A673 (cell line): ENCODE results near the gene PARD6A.

Experiments used
- CTCF ChIP-seq: fragments of 300-800, 200-600 bp; sonication (generic); conservative IDR thresholded peaks from 2 replicates; pipeline ENCODE4 v1.5.1; 2017; ENCODE audit warnings: low read depth, mild to moderate bottlenecking, antibody characterized with exemption, low read length, moderate library complexity, mixed read lengths
- EZH2 ChIP-seq: fragments of 200-600 bp; sonication (generic); IDR thresholded peaks from 2 replicates; pipeline ENCODE4 v1.6.1; 2017; ENCODE audit warnings: borderline replicate concordance, low read depth, mild to moderate bottlenecking, mixed read lengths, antibody characterized with exemption, low read length; ENCODE audit not compliant: poor library complexity, severe bottlenecking

DNA sequence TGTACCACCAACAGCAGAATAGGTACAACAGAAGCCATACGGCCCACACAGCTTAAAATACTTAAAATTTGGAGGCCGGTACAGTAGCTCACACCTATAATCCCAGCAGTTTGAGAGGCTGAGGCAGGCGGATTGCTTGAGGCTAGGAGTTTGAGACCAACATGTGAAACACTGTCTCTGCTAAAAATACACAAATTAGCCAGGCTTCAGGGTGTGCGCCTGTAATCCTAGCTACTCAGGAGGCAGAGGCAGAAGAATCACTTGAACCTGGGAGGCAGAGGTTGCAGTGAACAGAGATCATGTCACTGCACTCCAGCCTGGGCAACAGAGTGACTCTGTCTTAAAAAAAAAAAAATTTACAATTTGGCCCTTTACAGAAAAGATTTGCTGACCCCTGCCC lies 41.4 kb downstream of the PARD6A start:
- TF ChIP-seq CTCF (no peak), EZH2 (no peak)
